ENCODE results near the gene PIK3CD.

Gene PIK3CD

GRCh38 chr1:9719978-9720722, 68.6 kb downstream of the PIK3CD start:
- DNase-seq (ENCODE audit: low read depth): no peak

GRCh38 chr1:9720785-9721605, 69.5 kb downstream of the PIK3CD start:
- no peak for DNase-seq (ENCODE audit: low read depth)

GRCh38 chr1:9721606-9722377, 70.3 kb downstream of the PIK3CD start:
- DNase-seq (ENCODE audit: low read depth): no peak

GRCh38 chr1:9722378-9722749, 70.8 kb downstream of the PIK3CD start:
- no peak for DNase-seq (ENCODE audit: low read depth)

GRCh38 chr1:9723068-9723805, 71.7 kb downstream of the PIK3CD start:
- DNase-seq (ENCODE audit: low read depth): no peak

GRCh38 chr1:9723926-9724325, 72.4 kb downstream of the PIK3CD start:
- no peak for DNase-seq (ENCODE audit: low read depth)

- DNase-seq (ENCODE audit: low read depth): peak; percentile 52
These were observed 73.4 kb downstream of the PIK3CD start for GRCh38 chr1:9724706-9725476.

- DNase-seq (ENCODE audit: low read depth): no peak
These were observed 74.9 kb downstream of the PIK3CD start for GRCh38 chr1:9726406-9726805.

- no peak for DNase-seq (ENCODE audit: low read depth)
These were observed 75.5 kb downstream of the PIK3CD start for GRCh38 chr1:9726905-9727595.

- DNase-seq (ENCODE audit: low read depth): no peak
These were observed 77.1 kb downstream of the PIK3CD start for GRCh38 chr1:9728451-9729295.

GRCh38 chr1:9729523-9729922, 78.0 kb downstream of the PIK3CD start:
- no peak for DNase-seq (ENCODE audit: low read depth)

GRCh38 chr1:9730096-9730901, 78.8 kb downstream of the PIK3CD start:
- no peak for DNase-seq (ENCODE audit: low read depth)

GRCh38 chr1:9731051-9731537, 79.6 kb downstream of the PIK3CD start:
- DNase-seq (ENCODE audit: low read depth): no peak

- DNase-seq (ENCODE audit: low read depth): no peak
These were observed 80.0 kb downstream of the PIK3CD start for GRCh38 chr1:9731561-9731960.

GRCh38 chr1:9732123-9732971, 80.8 kb downstream of the PIK3CD start:
- DNase-seq (ENCODE audit: low read depth): no peak

- DNase-seq (ENCODE audit: low read depth): no peak
These were observed 81.7 kb downstream of the PIK3CD start for GRCh38 chr1:9733160-9733789.

GRCh38 chr1:9735800-9736199, 84.3 kb downstream of the PIK3CD start:
- DNase-seq (ENCODE audit: low read depth): no peak
